Measurements from ENCODE around the gene KDM2B. TPM values are rescaled to one million over a fixed set of nuclear protein-coding genes. Genes with fewer than 3 reads are reported as not detected.

Gene KDM2B
- total and polyA plus RNA-seq, 2 experiments from 2014 or later = 30.8 to 82.1 TPM

GRCh38 chr12:121440768-121441167, 140.1 kb downstream of the KDM2B start:
- Histone ChIP-seq H3K36me3 (peaks cover 25% of the 10 kb centered on the region), H3K4me1 (ENCODE audit: low read depth) (no peaks in the 10 kb centered on the region), H3K9me3 (ENCODE audit: low read depth) (no peaks in the 10 kb centered on the region), H3K4me3 (no peak overlapping the region), H3K27me3 (no peaks in the 10 kb centered on the region), H3K27ac (no peak overlapping the region)
- DNase-seq (ENCODE audit: low read depth in 1 of 2, low spot score in 1 of 2) = no peak
- TF ChIP-seq CTCF (IDR thresholded peaks at IDR 0.05; ENCODE audit: low read depth, low read length) = no peak

- H3K4me1 ChIP-seq (ENCODE audit: low read depth) = no peaks in the 10 kb centered on the region
- H3K9me3 ChIP-seq (ENCODE audit: low read depth) = no peaks in the 10 kb centered on the region
- no peak overlapping the region for H3K27ac ChIP-seq
- no peaks in the 10 kb centered on the region for H3K27me3 ChIP-seq
- no peak for TF ChIP-seq CTCF (IDR thresholded peaks at IDR 0.05; ENCODE audit: low read depth, low read length)
- H3K4me3 ChIP-seq = no peak overlapping the region
- DNase-seq (ENCODE audit: low read depth in 1 of 2, low spot score in 1 of 2) = no peak
- peaks cover 28% of the 10 kb centered on the region for H3K36me3 ChIP-seq
These were observed 141.1 kb downstream of the KDM2B start for GRCh38 chr12:121439715-121440114.

- Histone ChIP-seq H3K36me3 (peaks cover 28% of the 10 kb centered on the region), H3K27ac (no peak overlapping the region), H3K9me3 (ENCODE audit: low read depth) (no peaks in the 10 kb centered on the region), H3K4me1 (ENCODE audit: low read depth) (no peaks in the 10 kb centered on the region), H3K4me3 (no peak overlapping the region), H3K27me3 (no peaks in the 10 kb centered on the region)
- TF ChIP-seq CTCF (IDR thresholded peaks at IDR 0.05; ENCODE audit: low read depth, low read length) = no peak
- DNase-seq (ENCODE audit: low read depth in 1 of 2, low spot score in 1 of 2) = no peak
These were observed 141.9 kb downstream of the KDM2B start for GRCh38 chr12:121438905-121439304.

- no peak overlapping the region for H3K4me3 ChIP-seq
- H3K27me3 ChIP-seq = no peaks in the 10 kb centered on the region
- TF ChIP-seq CTCF (IDR thresholded peaks at IDR 0.05; ENCODE audit: low read depth, low read length) = no peak
- no peaks in the 10 kb centered on the region for H3K9me3 ChIP-seq (ENCODE audit: low read depth)
- H3K36me3 ChIP-seq = peaks cover 34% of the 10 kb centered on the region
- no peak overlapping the region for H3K27ac ChIP-seq
- no peaks in the 10 kb centered on the region for H3K4me1 ChIP-seq (ENCODE audit: low read depth)
- no peak for DNase-seq (ENCODE audit: low read depth in 1 of 2, low spot score in 1 of 2)
These were observed 144.1 kb downstream of the KDM2B start for GRCh38 chr12:121436706-121437105.

GRCh38 chr12:121432740-121433480, 147.9 kb downstream of the KDM2B start:
- peaks cover 47% of the 10 kb centered on the region for H3K36me3 ChIP-seq
- H3K4me3 ChIP-seq = no peak overlapping the region

More at GRCh38 chr12:121432740-121433480, 147.9 kb downstream of the KDM2B start:
- Histone ChIP-seq H3K27me3 (no peaks in the 10 kb centered on the region), H3K4me1 (ENCODE audit: low read depth) (no peaks in the 10 kb centered on the region), H3K9me3 (ENCODE audit: low read depth) (no peaks in the 10 kb centered on the region), H3K27ac (no peak overlapping the region)
- TF ChIP-seq CTCF (IDR thresholded peaks at IDR 0.05; ENCODE audit: low read depth, low read length) = no peak
- DNase-seq (ENCODE audit: low read depth in 1 of 2, low spot score in 1 of 2) = no peak

All from cardiac muscle cell (in vitro differentiated cells and primary cell).